ENCODE measurements around the gene KLHL26.

The KLHL26 gene

GRCh38 chr19:18660051-18660910, 23.5 kb downstream of the KLHL26 start:
- POLR2A ChIA-PET, result interaction anchor here (1.5 kb wide), 1 partner anchor 67 kb away, joined by 3 read pairs; no protein-coding TSS in a partner anchor
- Histone ChIP-seq H3K4me3 (ENCODE audit: low read depth, low read length) (no peak overlapping the region), H3K4me1 (ENCODE audit: control insufficient read depth, insufficient read depth, low read length) (no peaks in the 10 kb centered on the region), H3K9me3 (ENCODE audit: control insufficient read depth, insufficient read depth, low read depth, low read length) (no peaks in the 10 kb centered on the region), H3K27ac (ENCODE audit: extremely low read depth, low read depth, low read length) (no peak overlapping the region), H3K36me3 (ENCODE audit: control insufficient read depth in 2 of 2, insufficient read depth in 1 of 2, low read length in 2 of 2) (no peaks in the 10 kb centered on the region; a peak in 1 of 3 replicates)
- peak; percentile 69; the same call in 1 of the 2 replicates for TF ChIP-seq EGR2 (tag by site-specific recombination; IDR thresholded peaks at IDR 0.05; ENCODE audit: low read depth)
- TF ChIP-seq ZNF202 (tag by site-specific recombination; IDR thresholded peaks at IDR 0.05; ENCODE audit: borderline replicate concordance), result no peak
- peak; percentile 22; the same call in 1 of the 2 replicates for TF ChIP-seq GLIS2 (tag by site-specific recombination; IDR thresholded peaks at IDR 0.05)
- peak; percentile 50 for TF ChIP-seq ZFHX2 (tag by site-specific recombination; conservative IDR thresholded peaks at IDR 0.05)
- CTCF ChIA-PET, result interaction anchor here (0.6 kb wide), 1 partner anchor 192 kb away, joined by 3 read pairs; no protein-coding TSS in a partner anchor

- TF ChIP-seq KLF17 (tag by site-specific recombination; IDR thresholded peaks at IDR 0.05) (no peak), ZBTB7A (tag by site-specific recombination; IDR thresholded peaks at IDR 0.05; ENCODE audit: low read depth) (no peak), EGR2 (tag by site-specific recombination; IDR thresholded peaks at IDR 0.05; ENCODE audit: low read depth) (no peak), ZNF660 (tag by site-specific recombination; IDR thresholded peaks at IDR 0.05) (no peak), ZBTB20 (tag by site-specific recombination; IDR thresholded peaks at IDR 0.05) (0 out of 2 replicates have a peak, but pooled peaks have one; percentile 23)
- H3K36me3 ChIP-seq (ENCODE audit: control insufficient read depth in 2 of 2, insufficient read depth in 1 of 2, low read length in 2 of 2), result no peaks in the 10 kb centered on the region; a peak in 1 of 3 replicates
- POLR2A ChIA-PET, result interaction anchor here (0.5 to 1.5 kb wide), 2 partner anchors 68 to 90 kb away, joined by 3 to 4 read pairs; partner anchors contain the start of gene UBA52
- H3K27ac ChIP-seq (ENCODE audit: extremely low read depth, low read depth, low read length), result no peak overlapping the region
- CTCF ChIA-PET, result interaction anchor here (0.6 kb wide), 1 partner anchor 193 kb away, joined by 3 read pairs; no protein-coding TSS in a partner anchor
- H3K4me3 ChIP-seq (ENCODE audit: low read depth, low read length), result no peak overlapping the region
- no peaks in the 10 kb centered on the region for H3K9me3 ChIP-seq (ENCODE audit: control insufficient read depth, insufficient read depth, low read depth, low read length)
- H3K4me1 ChIP-seq (ENCODE audit: control insufficient read depth, insufficient read depth, low read length), result no peaks in the 10 kb centered on the region
Observed at GRCh38 chr19:18660939-18661670, 24.3 kb downstream of the KLHL26 start.

- ChIA-PET CTCF (no interaction called here), POLR2A (interaction anchor here (0.6 kb wide), 1 partner anchor 193 kb away, joined by 3 read pairs; no protein-coding TSS in a partner anchor)
- Histone ChIP-seq H3K27ac (ENCODE audit: extremely low read depth, low read depth, low read length) (no peak overlapping the region), H3K9me3 (ENCODE audit: control insufficient read depth, insufficient read depth, low read depth, low read length) (no peaks in the 10 kb centered on the region), H3K36me3 (ENCODE audit: control insufficient read depth in 2 of 2, insufficient read depth in 1 of 2, low read length in 2 of 2) (peaks cover 0 to 9% of the 10 kb centered on the region in 2 experiments; a peak in 2 of 3 replicates), H3K4me3 (ENCODE audit: low read depth, low read length) (no peak overlapping the region), H3K4me1 (ENCODE audit: control insufficient read depth, insufficient read depth, low read length) (no peaks in the 10 kb centered on the region)
- TF ChIP-seq ZNF132 (tag by site-specific recombination; IDR thresholded peaks at IDR 0.05; ENCODE audit: borderline replicate concordance) (no peak), ZNF704 (tag by site-specific recombination; IDR thresholded peaks at IDR 0.05) (no peak), PRDM10 (tag by site-specific recombination; IDR thresholded peaks at IDR 0.05) (no peak), ZNF280D (tag by site-specific recombination; IDR thresholded peaks at IDR 0.05) (no peak), ZNF514 (tag by site-specific recombination; IDR thresholded peaks at IDR 0.05) (no peak), ZNF654 (tag by site-specific recombination; IDR thresholded peaks at IDR 0.05; ENCODE audit: low read depth) (no peak), ZSCAN4 (tag by site-specific recombination; IDR thresholded peaks at IDR 0.05) (no peak)
Observed at GRCh38 chr19:18662972-18663732, 26.3 kb downstream of the KLHL26 start.

Data from HEK293 (cell line).